Measurements from ENCODE around the gene MED14.
"Not testable (repeated sequence)": the region's sequence is repeated elsewhere in the genome, so short reads cannot be mapped to it uniquely, and the experiment has no call there.

MED14 gene

GRCh38 chrX:40735325-40736169 lies at the start of gene MED14:
Gene MED14, minus strand, starts transcription at chrX:40735542. Its CDS starts 130 bp downstream, at chrX:40735412.
- DNase-seq = peak; percentile 95

GRCh38 chrX:40784516-40785151 lies 49.3 kb upstream of the MED14 start:
- DNase-seq = peak; percentile 4

GRCh38 chrX:40782644-40783259 lies 47.4 kb upstream of the MED14 start:
- peak; percentile 5 for DNase-seq

DNA sequence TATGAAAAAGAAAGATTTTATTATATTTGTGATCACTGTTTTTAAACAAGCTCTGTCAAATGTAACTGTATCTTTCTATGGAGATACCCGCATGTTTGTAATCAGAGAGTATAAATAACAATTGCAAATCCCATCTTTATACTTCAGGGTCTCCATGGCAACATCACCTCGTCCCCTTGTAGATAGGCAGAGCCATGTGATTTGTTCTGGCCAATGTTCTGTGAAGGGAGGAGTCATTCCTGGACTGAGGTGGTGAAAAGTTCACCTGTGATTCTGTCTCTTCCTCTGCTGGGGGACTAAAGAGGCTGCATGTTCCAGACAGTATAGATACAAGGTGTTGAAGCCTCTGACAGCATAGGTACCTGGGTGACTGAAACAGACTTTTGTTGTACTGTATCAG lies 45.6 kb upstream of the MED14 start:
- peak; percentile 10 for DNase-seq

GRCh38 chrX:40780082-40780481 lies 44.7 kb upstream of the MED14 start:
- DNase-seq = peak; percentile 41

GRCh38 chrX:40778861-40779575 lies 43.7 kb upstream of the MED14 start:
- peak; percentile 34 for DNase-seq

DNA sequence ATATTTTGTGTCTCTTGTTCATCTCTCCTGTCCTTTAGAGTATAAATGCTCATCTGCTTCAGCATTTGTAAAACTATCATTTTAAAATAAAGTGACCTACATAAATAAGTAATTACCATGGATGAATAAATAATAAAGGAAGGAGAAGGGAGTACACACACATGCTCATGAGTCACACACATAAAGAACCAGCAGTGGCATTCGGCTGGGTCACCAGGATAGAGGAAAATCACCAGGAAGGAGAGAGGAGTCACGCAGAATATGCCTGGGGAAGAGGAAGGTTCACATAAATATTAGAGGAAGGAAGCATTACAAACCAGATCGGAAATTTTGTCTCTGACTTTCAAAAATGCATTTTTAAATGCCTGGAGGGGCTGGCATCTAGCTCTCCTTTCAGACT lies 38.5 kb upstream of the MED14 start:
- no peak for DNase-seq

DNA sequence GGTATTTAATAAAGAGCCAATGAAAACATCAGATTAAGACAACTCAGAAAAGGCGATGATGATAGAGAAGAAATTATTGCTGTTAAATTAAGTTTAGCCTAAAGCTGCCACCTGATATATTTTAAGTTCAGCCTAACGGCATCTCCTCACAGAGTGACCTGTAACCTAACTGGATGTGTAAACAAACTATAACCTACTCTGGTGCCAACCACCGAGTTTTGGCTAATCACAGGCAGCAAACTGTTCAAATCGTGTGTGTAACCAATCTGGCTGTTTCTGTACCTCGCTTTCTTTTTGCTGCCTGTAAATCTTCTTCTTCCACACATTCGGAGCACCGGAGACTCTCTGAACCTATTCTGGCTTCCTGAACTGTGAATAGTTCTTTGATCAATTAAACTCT lies 37.8 kb upstream of the MED14 start:
- no peak for DNase-seq

GRCh38 chrX:40772290-40772689 lies 36.9 kb upstream of the MED14 start:
- peak; percentile 82 for DNase-seq

DNA sequence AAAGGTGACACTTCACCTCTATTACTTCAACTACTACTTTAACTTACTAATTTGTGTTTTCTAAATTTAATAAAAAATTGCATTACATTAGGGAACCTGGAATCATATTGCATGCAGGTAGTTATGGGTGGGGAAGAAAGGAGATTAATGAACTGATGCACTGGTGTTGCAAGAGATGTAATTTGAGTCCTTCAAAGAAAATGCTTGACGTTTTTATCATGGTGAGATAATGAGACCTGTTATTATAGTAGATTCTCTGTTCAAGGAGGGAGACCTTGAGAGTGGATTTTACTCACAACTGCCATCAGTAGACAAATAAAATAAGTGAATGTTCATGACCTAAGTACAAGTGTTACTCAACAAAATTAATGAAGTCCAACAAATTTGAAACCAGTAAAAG lies 26.4 kb upstream of the MED14 start:
- DNase-seq = no peak

- no peak for DNase-seq
These were observed 24.0 kb upstream of the MED14 start for GRCh38 chrX:40759374-40759773.

GRCh38 chrX:40757058-40757457 lies 21.7 kb upstream of the MED14 start:
- DNase-seq = no peak

DNA sequence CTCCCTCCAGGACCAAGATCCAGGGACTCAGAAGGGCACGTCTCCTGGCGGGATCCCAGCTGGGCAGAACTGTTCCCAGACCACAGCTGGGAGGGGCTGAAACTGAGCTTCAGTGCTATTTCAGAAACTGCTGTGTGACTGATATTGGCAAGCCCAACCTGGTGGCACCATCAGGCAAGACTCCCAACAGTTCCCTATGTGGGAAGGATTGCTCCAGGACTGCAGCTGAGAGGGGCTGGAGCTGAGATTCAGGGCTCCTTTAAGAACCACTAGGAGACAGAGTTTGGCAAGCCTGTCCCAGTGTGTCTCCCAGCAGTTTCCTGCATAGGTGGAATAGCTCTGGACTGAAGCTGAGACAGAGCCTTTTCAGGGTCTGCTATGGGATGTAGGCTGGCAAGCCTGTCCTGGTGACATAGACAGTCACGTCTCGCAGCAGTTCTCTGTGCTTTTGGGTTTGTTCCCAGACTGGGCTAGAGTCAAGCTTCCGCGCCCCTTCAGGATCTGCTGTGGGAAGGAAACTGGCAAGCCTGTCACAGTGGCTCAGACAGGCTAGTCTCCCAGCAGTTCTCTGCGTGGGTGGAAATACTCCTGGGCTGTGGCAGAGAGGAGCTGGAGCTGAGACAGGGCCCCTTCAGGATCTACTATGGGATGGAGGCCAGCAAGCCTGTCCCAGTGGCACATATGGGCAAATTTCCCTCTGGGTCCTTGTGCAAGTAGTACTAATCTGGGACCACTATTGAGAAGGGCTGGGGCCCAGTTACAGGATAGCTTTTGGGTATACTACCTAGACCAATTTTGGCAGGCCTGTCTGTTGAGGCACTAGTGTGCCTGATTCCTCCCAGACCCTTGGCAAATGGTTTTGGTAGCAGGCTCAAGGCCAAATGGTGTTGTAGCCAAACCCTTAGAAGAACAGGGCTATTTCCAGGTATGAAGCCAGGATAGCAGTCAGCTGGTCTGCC lies 20.2 kb upstream of the MED14 start:
- no peak for DNase-seq

DNA sequence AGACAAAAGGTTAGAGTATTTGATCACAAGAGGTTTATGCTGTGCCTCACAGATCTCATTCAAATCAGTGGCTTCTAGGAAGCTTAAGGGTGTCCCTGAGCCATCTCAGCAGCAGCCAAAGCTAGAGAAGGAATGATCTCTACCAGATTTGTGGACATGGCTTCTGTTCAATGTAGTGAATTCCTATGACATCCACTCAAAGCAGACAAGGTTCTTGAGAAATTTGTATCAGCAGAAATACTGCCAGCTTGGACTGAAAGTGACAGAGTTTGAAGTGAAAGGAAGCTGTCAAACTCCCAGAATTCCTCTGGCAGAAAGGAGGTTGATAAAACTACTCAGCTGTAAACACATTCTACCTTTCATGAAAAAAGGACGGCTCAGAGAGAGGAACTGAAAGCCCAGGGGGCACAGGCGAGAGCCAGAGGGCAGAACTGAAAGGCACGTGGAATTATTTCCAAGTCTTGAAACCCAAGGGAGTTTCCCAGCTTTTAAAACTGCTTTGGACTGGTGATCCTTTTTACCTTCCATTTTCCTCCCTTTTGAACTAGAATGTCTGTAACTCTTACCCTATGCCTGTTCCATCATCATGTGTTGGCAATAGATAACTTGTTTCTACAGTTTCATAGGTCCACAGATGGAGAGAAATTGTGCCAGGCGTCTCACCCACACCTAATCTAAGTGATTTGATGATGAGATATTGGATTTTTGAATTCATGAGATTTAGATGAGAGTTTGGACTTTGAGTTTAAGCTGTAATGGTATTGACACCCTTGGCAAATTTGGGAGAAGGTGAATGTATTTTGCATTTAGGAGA lies 14.5 kb upstream of the MED14 start:
- DNase-seq = no peak

GRCh38 chrX:40748977-40749376 lies 13.6 kb upstream of the MED14 start:
- DNase-seq = no peak

DNA sequence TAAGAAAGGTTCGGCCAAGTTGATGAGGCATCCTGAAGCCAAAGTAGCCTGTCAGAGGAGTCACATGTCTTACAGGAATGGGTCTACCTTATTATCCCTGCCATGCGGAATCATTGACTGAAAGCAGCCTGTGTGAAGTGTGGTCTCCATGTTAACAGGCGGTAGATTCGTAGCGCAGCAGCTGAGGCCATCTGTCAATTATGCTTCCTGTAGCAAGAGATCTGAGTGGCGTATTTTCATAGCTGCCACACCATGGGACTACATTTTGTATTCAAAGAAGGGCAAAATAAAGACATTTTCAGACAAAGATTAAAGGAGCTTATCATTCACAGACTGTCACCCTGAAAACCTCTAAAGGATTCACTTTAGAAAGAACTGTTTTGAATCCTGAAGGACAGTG lies 11.2 kb upstream of the MED14 start:
- DNase-seq = no peak

- no peak for DNase-seq
These were observed 796 bp upstream of the MED14 start for GRCh38 chrX:40736170-40736505.

GRCh38 chrX:40734971-40735324 lies 394 bp downstream of the MED14 start:
- DNase-seq = no peak

- no peak for DNase-seq
These were observed 1.6 kb downstream of the MED14 start for GRCh38 chrX:40733706-40734105.

GRCh38 chrX:40732499-40732898 lies 2.8 kb downstream of the MED14 start:
- not testable (repeated sequence) for DNase-seq
